HG03342 (cell line): ENCODE data around the gene LMTK2.

Experiments used
- ATAC-seq: cut with Tn5 transposase; IDR thresholded peaks from one replicate; pipeline ENCODE4 v1.9.1; 2021; ENCODE audit warnings: mild to moderate bottlenecking, moderate library complexity; ENCODE audit not compliant: unreplicated experiment

LMTK2 gene

DNA sequence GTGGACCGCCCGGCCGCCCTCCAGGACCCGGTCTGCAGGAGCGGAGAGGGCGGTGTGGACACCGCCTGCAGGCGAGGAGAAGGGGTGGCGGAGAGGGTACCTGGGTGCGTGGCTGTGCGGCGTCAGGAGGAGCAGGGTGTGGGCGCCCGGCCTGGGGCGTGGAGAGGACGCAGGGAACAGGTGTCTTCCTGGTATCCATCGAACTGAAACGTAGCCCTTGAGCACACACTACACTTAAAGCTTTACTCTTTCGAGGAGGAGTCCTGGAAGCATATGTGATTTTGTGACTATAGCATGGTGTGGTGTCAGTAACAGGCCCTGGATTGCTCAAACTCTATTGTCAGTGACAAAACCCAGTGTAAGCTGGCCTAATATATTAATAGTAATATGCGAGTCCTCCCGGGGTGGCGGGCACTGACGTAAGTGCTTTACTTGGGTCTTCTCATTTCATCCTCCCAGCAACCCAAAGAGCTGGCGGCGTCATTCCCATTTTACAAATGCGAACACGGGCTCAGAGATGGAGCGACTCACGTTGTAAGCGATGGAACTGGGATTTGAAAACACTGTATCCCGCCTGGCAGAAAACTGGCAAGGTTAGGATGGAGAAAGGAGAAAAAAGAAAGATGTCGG is 145.9 kb downstream of the LMTK2 start:
- peak; percentile 30 for ATAC-seq

DNA sequence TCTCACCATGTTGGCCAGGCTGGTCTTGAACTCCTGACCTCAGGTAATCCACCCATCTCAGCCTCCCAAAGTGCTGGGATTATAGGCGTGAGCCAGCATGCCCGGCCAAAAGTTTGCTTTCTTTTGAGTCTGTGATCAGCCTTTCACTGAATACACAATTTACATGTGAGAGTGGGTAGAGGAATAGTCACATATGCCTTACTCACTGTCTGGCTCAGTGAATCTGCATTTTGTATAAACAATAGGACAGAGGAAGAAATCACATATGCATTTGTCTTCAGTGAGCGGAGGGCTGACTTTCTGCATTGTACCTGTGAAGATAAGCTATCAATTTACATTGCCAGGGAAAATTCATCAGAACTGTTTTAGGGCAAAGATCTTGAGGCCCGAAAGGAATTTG is 147.9 kb downstream of the LMTK2 start:
- ATAC-seq: no peak

DNA sequence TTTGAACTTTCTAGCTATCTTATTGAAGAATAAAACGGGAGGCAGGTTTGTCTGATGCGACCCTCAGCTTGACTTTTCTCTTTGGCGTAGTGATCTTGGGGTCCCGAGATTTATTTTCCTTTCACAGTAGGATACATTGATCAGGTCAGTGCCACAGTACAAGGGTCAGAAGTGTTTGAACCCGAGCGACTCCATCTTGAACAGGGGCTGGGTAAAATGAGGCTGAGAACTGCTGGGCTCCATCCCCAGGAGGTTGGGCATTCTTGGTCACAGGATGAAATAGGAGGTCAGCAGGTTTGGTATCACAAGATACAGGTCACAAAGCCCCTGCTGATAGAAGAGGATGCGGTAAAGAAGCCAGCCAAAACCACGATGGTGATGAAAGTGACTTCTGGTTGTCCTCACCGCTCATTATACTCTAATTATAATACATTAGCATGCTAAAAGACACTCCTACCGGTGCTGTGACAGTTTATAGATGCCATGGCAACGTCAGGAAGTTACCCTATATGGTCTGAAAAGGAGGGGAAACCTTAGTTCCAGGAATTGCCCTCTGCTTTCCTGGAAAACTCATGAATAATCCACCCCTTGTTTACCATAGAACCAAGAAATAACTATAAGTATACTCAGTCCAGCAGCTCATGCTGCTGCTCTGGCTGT is 148.4 kb downstream of the LMTK2 start:
- no peak for ATAC-seq

DNA sequence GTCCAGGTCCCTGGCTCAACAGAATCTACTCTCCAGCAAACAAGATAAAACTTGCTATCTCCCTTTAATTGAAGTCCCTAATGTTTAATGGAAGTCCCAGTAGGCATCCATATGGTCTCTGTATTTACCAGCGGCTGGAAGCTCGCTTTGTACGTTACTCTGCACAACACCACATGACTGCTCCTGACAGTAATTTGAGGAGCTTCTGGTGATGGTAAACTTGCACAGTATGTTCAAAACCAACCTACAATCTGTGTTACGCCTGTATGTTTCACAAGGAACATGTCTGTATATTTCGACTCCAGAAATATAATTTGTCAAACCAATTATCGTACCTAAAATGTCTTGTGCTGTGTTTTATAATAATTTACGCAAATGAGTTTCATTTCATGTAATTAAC is 149.8 kb downstream of the LMTK2 start:
- ATAC-seq: no peak

DNA sequence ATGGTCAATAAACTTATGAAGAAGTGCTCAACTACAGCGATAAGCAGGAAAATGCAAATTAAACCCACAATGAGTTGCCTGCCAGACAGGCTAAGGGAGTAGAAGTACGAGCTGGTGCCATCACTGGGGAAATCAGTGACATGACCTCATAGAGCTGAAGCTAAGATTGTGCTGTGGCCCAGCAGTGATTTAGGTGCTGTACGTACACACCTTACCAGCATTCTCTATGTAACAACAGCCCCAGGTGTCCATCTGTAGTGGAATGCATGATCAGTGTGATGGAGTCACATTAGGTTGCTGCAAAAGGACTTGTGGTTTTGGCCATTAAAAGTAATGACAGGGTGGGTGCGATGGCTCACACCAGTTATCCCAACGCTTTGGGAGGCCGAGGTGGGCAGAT is 151.0 kb downstream of the LMTK2 start:
- no peak for ATAC-seq
